ENCODE results near the gene IQCE.

DNA sequence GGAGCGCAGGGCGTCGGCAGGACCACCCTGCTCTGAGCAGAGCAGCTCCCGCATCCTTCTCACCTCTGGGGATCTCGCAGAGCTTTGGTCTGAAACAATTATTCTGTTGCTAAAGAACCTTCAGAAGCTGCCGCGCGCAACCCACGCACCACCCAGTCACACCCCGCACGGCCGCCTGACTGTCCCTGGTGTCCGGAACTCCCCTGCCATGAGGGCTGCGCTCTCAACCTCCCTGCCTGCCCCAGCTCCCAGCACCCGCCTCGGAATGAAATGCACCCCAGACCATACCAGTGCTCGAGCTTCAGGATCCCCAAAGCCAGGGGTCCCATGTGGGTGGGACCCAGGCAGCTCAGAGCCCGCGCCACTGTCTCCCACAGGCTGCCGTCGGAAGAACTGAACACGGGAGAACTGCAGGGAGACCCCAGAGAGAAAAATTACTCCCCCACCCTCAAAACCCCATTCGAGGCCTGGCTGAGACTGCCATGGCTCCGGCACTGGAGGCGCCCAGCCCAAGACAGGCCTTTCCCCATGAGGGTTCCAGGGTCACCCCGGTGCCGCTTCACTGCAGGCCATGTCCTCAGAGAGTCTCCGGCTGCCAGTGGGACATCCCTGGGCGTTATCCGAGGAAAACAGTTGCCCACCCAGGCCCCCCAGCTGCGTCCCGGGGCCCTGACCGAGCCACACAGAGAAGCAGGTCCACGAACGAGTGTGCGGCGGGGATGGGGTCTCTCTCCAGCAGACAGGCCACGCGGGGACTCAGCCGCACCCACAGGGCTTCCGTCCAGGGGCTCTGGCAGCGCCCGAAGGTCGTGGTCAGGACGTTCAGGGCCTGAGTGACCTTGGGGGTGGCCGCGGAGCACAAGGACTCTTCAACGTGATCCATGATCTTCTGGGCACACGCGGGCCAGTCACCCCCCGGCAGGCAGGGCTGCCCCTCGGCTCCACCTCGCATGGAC lies 15.6 kb upstream of the IQCE start:
- TF ChIP-seq SUZ12 (IDR thresholded peaks at IDR 0.05; ENCODE audit: extremely low read depth, insufficient read depth, insufficient read length) (no peak), YY1 (IDR thresholded peaks at IDR 0.05; ENCODE audit: insufficient read depth, insufficient read length) (no peak)
